GM12865 (cell line): ENCODE data around the gene C9orf43.

ENCODE experiments used
- DNase-seq: peaks from one replicate; pipeline ENCODE4 v3.0.0; 2010; ENCODE audit warnings: low read depth
- H3K4me3 ChIP-seq: 2 replicates; pipeline ENCODE4 v1.5.1; 2011; ENCODE audit warnings: mild to moderate bottlenecking, low read depth, low read length, control low read depth
- TF ChIP-seq, protein P1 (sequence below): IDR thresholded peaks from 2 replicates; pipeline ENCODE4 v1.5.1; 2011; ENCODE audit warnings: low read length, control low read depth, low read depth, inconsistent platforms; ENCODE audit not compliant: insufficient read depth; ENCODE audit errors: missing control alignments

C9orf43 gene

DNA sequence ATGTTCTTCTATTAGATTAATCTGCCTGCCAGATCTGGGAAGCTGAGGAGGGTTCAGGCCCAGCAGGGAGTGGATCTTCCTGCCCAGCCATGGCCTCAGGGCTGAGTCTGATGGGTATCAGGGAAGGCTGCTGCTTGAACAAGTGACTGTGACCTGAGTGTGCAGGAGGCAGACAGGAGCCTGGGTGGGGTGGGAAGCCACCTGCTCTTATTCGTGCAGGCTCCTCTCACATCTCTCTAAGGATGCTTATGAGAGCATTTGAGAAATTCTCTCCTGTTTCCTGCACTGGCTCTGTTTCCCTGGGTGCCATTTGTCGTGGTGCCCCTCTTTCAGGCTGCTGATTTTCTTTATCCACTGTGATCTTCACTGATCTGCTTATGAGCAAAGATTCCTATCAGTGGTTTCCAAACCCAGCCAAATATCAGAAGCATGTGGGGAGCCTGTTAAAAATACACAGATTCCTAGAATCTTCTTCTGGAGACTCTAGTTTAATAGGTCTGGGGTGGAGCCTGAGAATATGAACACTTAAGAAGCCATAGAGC is 55.1 kb downstream of the C9orf43 start:
- 0 out of 2 replicates have a peak overlapping the region, but pooled peaks have one; percentile 61 for H3K4me3 ChIP-seq
- DNase-seq, result no peak
- TF ChIP-seq, protein P1, sequence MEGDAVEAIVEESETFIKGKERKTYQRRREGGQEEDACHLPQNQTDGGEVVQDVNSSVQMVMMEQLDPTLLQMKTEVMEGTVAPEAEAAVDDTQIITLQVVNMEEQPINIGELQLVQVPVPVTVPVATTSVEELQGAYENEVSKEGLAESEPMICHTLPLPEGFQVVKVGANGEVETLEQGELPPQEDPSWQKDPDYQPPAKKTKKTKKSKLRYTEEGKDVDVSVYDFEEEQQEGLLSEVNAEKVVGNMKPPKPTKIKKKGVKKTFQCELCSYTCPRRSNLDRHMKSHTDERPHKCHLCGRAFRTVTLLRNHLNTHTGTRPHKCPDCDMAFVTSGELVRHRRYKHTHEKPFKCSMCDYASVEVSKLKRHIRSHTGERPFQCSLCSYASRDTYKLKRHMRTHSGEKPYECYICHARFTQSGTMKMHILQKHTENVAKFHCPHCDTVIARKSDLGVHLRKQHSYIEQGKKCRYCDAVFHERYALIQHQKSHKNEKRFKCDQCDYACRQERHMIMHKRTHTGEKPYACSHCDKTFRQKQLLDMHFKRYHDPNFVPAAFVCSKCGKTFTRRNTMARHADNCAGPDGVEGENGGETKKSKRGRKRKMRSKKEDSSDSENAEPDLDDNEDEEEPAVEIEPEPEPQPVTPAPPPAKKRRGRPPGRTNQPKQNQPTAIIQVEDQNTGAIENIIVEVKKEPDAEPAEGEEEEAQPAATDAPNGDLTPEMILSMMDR, result no peak

DNA sequence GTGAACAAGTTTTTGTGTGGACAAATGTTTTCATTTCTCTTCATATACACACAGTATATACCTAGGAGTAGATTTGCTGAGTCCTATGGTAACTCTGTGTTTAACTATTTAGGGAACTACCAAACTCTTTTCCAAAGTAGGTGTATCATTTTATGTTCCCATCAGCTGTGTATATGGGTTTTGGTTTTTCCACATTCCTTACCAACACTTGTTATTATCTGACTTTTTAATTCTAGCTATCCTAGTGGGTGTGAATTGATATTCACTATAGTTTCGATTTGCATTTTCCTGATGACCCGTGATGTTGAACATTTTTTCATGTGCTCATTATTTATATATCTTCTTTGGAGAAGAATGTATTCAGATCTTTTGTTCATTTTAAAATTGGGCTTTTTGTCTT is 56.6 kb downstream of the C9orf43 start:
- DNase-seq, result no peak
- TF ChIP-seq, protein P1, result no peak

DNA sequence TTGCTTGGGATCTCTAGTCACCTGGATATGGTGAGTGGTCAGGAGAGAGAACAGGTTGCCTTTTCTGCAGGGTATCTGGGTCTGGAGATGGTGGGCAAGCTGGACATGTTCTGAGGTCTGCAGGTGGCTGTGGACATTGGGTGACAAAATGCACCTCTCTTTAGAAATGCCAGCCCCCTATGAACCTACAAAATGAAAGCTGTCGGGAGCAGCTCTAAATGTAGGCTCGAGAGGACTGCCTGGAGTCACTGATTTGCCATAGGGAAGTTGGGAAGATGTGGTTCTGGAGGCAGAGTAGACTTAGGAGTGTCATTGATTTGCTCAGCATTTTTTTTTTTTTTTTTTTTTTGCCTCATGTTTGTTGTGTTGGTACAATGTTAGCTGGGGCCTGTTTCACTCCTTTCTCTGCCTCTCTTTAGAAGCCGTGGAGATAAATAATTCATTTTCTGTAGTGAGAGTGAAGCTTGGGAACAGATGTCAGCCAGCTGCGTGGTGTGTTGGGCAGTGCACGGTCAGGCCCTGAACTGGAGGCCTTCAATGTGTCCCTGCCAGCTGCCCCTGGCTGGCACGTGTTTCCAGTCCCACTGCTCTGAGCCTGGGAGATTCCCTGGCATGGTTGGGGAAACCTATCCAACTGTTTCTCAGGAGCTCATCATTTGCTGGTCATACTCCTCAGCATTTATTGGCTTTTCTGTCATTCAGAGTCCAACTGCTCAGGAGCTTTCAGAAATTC is 58.3 kb downstream of the C9orf43 start:
- H3K4me3 ChIP-seq, result no peak overlapping the region
- TF ChIP-seq, protein P1, result no peak
- no peak for DNase-seq

More for the DNA sequence above, 56.6 kb downstream of the C9orf43 start:
- no peak overlapping the region for H3K4me3 ChIP-seq

DNA sequence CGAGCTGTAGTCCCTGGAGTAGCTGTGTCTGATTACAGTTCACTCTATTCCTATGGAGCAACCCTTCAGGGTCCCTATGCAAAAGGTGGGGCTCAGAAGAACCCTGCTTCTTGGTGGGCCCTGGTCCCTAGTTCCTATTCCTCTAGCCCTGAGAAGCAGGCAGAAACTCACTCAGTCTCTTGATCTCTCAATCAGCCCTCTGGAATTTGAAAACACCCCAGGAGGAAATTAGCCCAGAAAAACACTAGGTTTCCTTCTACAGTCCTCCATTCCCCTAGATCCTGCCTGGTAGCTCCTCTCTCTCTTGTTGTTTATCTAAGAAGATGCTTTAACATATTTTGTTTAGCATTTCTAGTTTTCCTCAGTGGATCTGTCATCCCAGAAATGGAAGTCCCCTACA is 60.6 kb downstream of the C9orf43 start:
- H3K4me3 ChIP-seq, result no peak overlapping the region
- DNase-seq, result no peak
- TF ChIP-seq, protein P1, result no peak

DNA sequence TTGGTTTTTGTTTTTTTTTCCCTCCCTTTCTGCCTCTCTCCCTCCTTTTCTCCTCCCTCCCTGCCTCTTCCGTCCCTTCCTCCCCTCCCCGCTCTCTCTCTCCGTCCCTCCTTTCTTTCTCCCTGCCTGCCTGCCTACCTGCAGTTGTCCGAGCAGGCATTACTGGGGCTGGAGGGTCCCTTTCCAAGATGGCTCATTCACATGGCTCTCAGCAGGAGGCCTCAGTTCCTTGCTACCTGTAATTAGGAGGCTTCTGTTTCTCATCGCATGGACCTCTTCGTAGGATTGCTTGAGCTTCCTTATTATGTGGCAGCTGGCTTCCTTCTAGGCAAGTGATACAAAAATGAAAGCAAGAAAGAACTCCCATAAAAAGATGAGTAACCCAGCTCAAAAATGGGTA is 61.0 kb downstream of the C9orf43 start:
- TF ChIP-seq, protein P1, result no peak
- no peak for DNase-seq
- no peak overlapping the region for H3K4me3 ChIP-seq

DNA sequence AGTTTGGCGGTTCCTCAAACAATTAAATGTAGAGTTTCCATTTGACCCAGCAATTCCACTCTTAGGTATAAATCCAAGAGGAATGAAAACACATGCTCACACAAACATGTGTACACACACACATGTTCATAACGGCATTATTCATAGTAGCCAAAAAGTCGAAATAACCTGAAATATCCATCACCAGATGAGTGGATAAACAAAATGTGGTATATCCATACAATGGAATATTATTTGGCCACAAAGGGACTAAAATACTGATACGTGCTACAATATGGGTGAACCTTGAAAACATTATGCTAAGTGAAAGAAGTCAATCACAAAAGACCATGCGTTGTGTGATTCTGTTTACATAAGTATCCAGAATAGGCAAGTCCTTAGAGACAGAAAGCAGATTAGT is 61.7 kb downstream of the C9orf43 start:
- DNase-seq, result no peak
- TF ChIP-seq, protein P1, result no peak
- H3K4me3 ChIP-seq, result no peak overlapping the region
